IMR-90 (cell line): ENCODE results near the gene RRN3. TPM values are rescaled to one million over a fixed set of nuclear protein-coding genes. Genes with fewer than 3 reads are reported as not detected.
"Not testable (repeated sequence)": the region's sequence is repeated elsewhere in the genome, so short reads cannot be mapped to it uniquely, and the experiment has no call there.

Experiments
- ATAC-seq: fragments of 200-7000 bp; cut with Tn5 transposase; 2 replicates; pipeline ENCODE4 v1.9.1; 2020; ENCODE audit warnings: low read depth, mild to moderate bottlenecking, moderate library complexity
- BruUV-seq: library from RNA; stranded (reverse); fragments of 400-500 nt; replicated peaks from 2 replicates; lab custom pipeline; 2021; lab: Mats Ljungman, UMichigan
- CTCF ChIA-PET: fragments of 300-600 bp; formaldehyde crosslinking; extraction: SDS; loops from one replicate; lab custom pipeline; 2021; ENCODE audit warnings: antibody characterized with exemption; lab: Yijun Ruan, JAX
- POLR2A ChIA-PET: fragments of 300-600 bp; sonication (Branson Sonifier 250); formaldehyde crosslinking; loops from one replicate; lab custom pipeline; 2022; ENCODE audit warnings: antibody characterized with exemption; ENCODE audit not compliant: unreplicated experiment; lab: Charles Lee
- DNase-seq: peaks from one replicate; pipeline ENCODE4 v3.0.0; 2013
- H2AFZ ChIP-seq: replicated peaks from 2 replicates; pipeline ENCODE3; 2013; ENCODE audit warnings: low read length, mild to moderate bottlenecking; ENCODE audit not compliant: poor library complexity
- H2AK5ac ChIP-seq: 2 replicates; pipeline ENCODE4 v1.6.1; 2013; ENCODE audit warnings: low read depth, low read length, inconsistent platforms
- H2AK9ac ChIP-seq: replicated peaks from 2 replicates; pipeline ENCODE3; 2013; ENCODE audit warnings: mild to moderate bottlenecking, low read depth, low read length, moderate library complexity; ENCODE audit not compliant: poor library complexity
- H2BK120ac ChIP-seq: 2 replicates; pipeline ENCODE4 v1.6.1; 2013; ENCODE audit warnings: low read depth, low read length, inconsistent platforms
- H2BK15ac ChIP-seq: 3 replicates; pipeline ENCODE4 v1.6.1; 2013; ENCODE audit warnings: low read depth, low read length, inconsistent platforms
- H2BK20ac ChIP-seq: 2 replicates; pipeline ENCODE4 v1.6.1; 2013; ENCODE audit warnings: low read depth, mild to moderate bottlenecking, inconsistent platforms, low read length, moderate library complexity
- H2BK5ac ChIP-seq: 2 replicates; pipeline ENCODE4 v1.6.1; 2013; ENCODE audit warnings: mild to moderate bottlenecking, low read depth, low read length, inconsistent platforms; ENCODE audit not compliant: poor library complexity, severe bottlenecking
- H3K14ac ChIP-seq: replicated peaks from 2 replicates; pipeline ENCODE4 v1.6.1; 2013; ENCODE audit warnings: low read depth, low read length, inconsistent platforms
- H3K18ac ChIP-seq: 2 replicates; pipeline ENCODE4 v1.6.1; 2013; ENCODE audit warnings: low read depth, low read length, control low read depth
- H3K23ac ChIP-seq: 2 replicates; pipeline ENCODE4 v1.6.1; 2013; ENCODE audit warnings: low read depth, low read length, inconsistent platforms
- H3K27ac ChIP-seq: 2 replicates; pipeline ENCODE4 v1.5.1; 2013; ENCODE audit warnings: mild to moderate bottlenecking, control low read depth, low read length; ENCODE audit not compliant: insufficient read depth
- H3K27me3 ChIP-seq: 2 replicates; pipeline ENCODE4 v1.6.1; 2013; ENCODE audit warnings: low read length; ENCODE audit not compliant: control insufficient read depth, insufficient read depth
- H3K36me3 ChIP-seq: 2 replicates; pipeline ENCODE4 v1.6.1; 2013; ENCODE audit warnings: low read length, mixed read lengths; ENCODE audit not compliant: control insufficient read depth, insufficient read depth
- H3K4ac ChIP-seq: 2 replicates; pipeline ENCODE4 v1.6.1; 2013; ENCODE audit warnings: low read depth, low read length, inconsistent platforms
- H3K4me1 ChIP-seq: 2 replicates; pipeline ENCODE4 v1.6.1; 2013; ENCODE audit warnings: low read length, mixed read lengths; ENCODE audit not compliant: control insufficient read depth, insufficient read depth
- H3K4me2 ChIP-seq: 2 replicates; pipeline ENCODE4 v1.6.1; 2013; ENCODE audit warnings: low read depth, mild to moderate bottlenecking, control low read depth, low read length, moderate library complexity
- H3K4me3 ChIP-seq: 2 replicates; pipeline ENCODE4 v1.5.1; 2013; ENCODE audit warnings: low read depth, mild to moderate bottlenecking, control low read depth, low read length, moderate library complexity; ENCODE audit not compliant: insufficient read depth
- H3K56ac ChIP-seq: 2 replicates; pipeline ENCODE4 v1.6.1; 2013; ENCODE audit warnings: low read length, inconsistent platforms; ENCODE audit not compliant: insufficient read depth; ENCODE audit errors: extremely low read depth
- H3K79me1 ChIP-seq, 2 experiments: 2 replicates each; pipeline ENCODE4 v1.6.1; 2013; ENCODE audit warnings: low read length in 2 of 2, inconsistent platforms in 1 of 2, low read depth in 1 of 2
- H3K9ac ChIP-seq: 2 replicates; pipeline ENCODE4 v1.6.1; 2013; ENCODE audit warnings: low read depth, low read length, control low read depth
- H3K9me1 ChIP-seq: 2 replicates; pipeline ENCODE4 v1.6.1; 2013; ENCODE audit warnings: low read length, inconsistent platforms; ENCODE audit not compliant: insufficient read depth
- H3K9me3 ChIP-seq: 2 replicates; pipeline ENCODE4 v1.6.1; 2013; ENCODE audit warnings: low read length; ENCODE audit not compliant: control insufficient read depth, insufficient read depth
- H4K20me1 ChIP-seq: 2 replicates; pipeline ENCODE4 v1.6.1; 2013; ENCODE audit warnings: low read length, inconsistent platforms; ENCODE audit not compliant: insufficient read depth
- H4K5ac ChIP-seq: 2 replicates; pipeline ENCODE4 v1.6.1; 2013; ENCODE audit warnings: mild to moderate bottlenecking, low read depth, low read length, control low read depth
- H4K8ac ChIP-seq, 2 experiments: 2 replicates each; pipeline ENCODE4 v1.6.1; 2013; ENCODE audit warnings: low read depth in 2 of 2, low read length in 2 of 2, control low read depth in 1 of 2, inconsistent platforms in 1 of 2
- H4K91ac ChIP-seq: 2 replicates; pipeline ENCODE4 v1.6.1; 2013; ENCODE audit warnings: low read depth, low read length, inconsistent platforms; ENCODE audit not compliant: insufficient read depth
- WGBS, 2 experiments: methylation state at CpG; one replicate each; pipeline versions ENCODE4 v1.1.5 to v1.1.7; 2013; ENCODE audit warnings: missing lambda C conversion rate in 2 of 2; ENCODE audit not compliant: insufficient read length in 1 of 2; ENCODE audit errors: extremely low coverage in 2 of 2; 5-methylcytosine and 5-hydroxymethylcytosine counted together
- dilution Hi-C: fragments of 300-500 bp; cut with HindIII; formaldehyde crosslinking; loops from one replicate; pipeline ENCODE4 v1.14.3; 2018; ENCODE audit warnings: low sequenced_read_pairs; ENCODE audit not compliant: unreplicated experiment
- in situ Hi-C: fragments of 300-500 bp; cut with MboI; formaldehyde crosslinking; loops from 3 replicates; pipeline ENCODE4 v1.14.3; 2019; ENCODE audit warnings: low sequenced_read_pairs, inconsistent platforms, mixed read lengths
- intact Hi-C: fragments of 100-400 bp; cut with micrococcal nuclease; formaldehyde crosslinking; loops from 2 replicates; pipeline ENCODE4 v1.10.0; 2022
- polyA plus RNA-seq, 3 experiments: library from polyadenylated mRNA; depleted of rRNA; stranded (reverse); fragments of >200 nt; gene quantifications; 2 replicates each; pipeline ENCODE4 v1.2.3, GENCODE V29; 2012; ENCODE audit warnings: low replicate concordance in 1 of 3
- total RNA-seq: library from RNA; depleted of rRNA; stranded (reverse); fragments of >200 nt; gene quantifications from 2 replicates; pipeline ENCODE4 v1.2.3, GENCODE V29; 2012

RRN3 gene
- total and polyA plus RNA-seq, 2 of the 4 experiments (the other 2 are of a cell fraction), result 22.1 to 47.7 TPM

DNA sequence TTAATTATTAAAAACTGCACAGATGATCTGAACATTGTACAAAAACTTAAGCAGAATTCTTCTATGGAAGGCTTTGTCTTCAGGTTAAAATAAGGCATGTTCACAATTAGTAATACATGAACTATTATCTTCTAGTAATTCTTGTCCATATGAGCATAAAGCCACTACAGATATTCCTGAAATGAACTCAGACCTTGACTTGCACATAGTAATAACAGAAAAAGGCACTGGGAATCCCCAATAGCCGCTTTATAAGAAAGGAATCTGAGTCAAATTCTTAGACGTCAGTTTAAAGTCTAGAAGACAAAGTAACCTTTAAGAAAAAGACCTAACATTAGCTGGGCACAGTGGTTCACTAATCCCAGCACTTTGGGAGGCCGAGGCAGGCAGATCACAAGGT, 11.3 kb downstream of the RRN3 start:
- H2BK120ac ChIP-seq, H3K4me1 ChIP-seq, H3K27me3 ChIP-seq, in situ Hi-C loops, H4K8ac ChIP-seq, H2AK9ac ChIP-seq, CTCF ChIA-PET, dilution Hi-C loops, H2AFZ ChIP-seq, H4K20me1 ChIP-seq, H3K4ac ChIP-seq, H2BK5ac ChIP-seq, H4K91ac ChIP-seq, intact Hi-C loops, H3K79me1 ChIP-seq, H3K9me1 ChIP-seq, H2BK20ac ChIP-seq, POLR2A ChIA-PET, H4K5ac ChIP-seq, H3K9me3 ChIP-seq, H3K9ac ChIP-seq, H2AK5ac ChIP-seq, ATAC-seq, H3K14ac ChIP-seq, H3K18ac ChIP-seq, H3K4me2 ChIP-seq, H3K27ac ChIP-seq, BruUV-seq, H3K4me3 ChIP-seq, DNase-seq, H3K23ac ChIP-seq, H2BK15ac ChIP-seq, H3K56ac ChIP-seq: not testable (repeated sequence)
- WGBS, 2 experiments, result no CpG with 5 or more reads among the region's 3 CpGs
- H3K36me3 ChIP-seq, result peaks cover 16% of the 10 kb centered on the region

DNA sequence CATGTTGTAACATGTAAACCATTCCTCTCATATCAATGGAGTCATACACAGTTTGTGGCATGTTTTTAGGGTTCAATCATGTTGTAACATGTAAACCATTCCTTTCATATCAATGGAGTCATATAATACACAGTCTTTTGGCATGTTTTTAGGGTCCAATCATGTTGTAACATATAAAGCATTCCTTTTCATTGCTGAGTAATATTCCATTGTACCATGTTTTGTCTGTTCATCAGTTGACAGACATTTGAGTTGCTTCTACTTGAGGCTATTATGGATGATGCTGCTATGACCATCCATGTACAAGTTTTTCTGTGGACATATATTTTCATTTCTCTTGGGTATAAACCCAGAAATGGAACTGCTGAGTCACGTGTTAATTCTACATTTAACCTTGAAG, 13.2 kb downstream of the RRN3 start:
- no CpG with 5 or more reads among the region's 1 CpG for WGBS, 2 experiments
- H3K4me1 ChIP-seq, H3K56ac ChIP-seq, H3K9me3 ChIP-seq, H2BK20ac ChIP-seq, H2AFZ ChIP-seq, intact Hi-C loops, dilution Hi-C loops, H4K91ac ChIP-seq, H3K18ac ChIP-seq, H4K20me1 ChIP-seq, H3K4me2 ChIP-seq, H3K9ac ChIP-seq, POLR2A ChIA-PET, H4K8ac ChIP-seq, H2AK9ac ChIP-seq, H3K4me3 ChIP-seq, H3K14ac ChIP-seq, H4K5ac ChIP-seq, H2BK15ac ChIP-seq, H2BK5ac ChIP-seq, H2BK120ac ChIP-seq, DNase-seq, H2AK5ac ChIP-seq, H3K4ac ChIP-seq, H3K9me1 ChIP-seq, H3K27ac ChIP-seq, in situ Hi-C loops, CTCF ChIA-PET, H3K23ac ChIP-seq, BruUV-seq, H3K27me3 ChIP-seq, ATAC-seq, H3K79me1 ChIP-seq: not testable (repeated sequence)
- H3K36me3 ChIP-seq, result peaks cover 15% of the 10 kb centered on the region
